Dendritic cell treated with granulocyte-macrophage colony-stimulating factor and Interleukin-4, amounts not matched to agents 40 ng/mL and 50 ng/mL, for 4 days (primary cell): ENCODE results near the gene YIPF4.

Source experiments
- H3K27ac Mint-ChIP-seq: one replicate; pipeline ENCODE4 v1.8.0; 2022; ENCODE audit warnings: mild to moderate bottlenecking, mixed read lengths
- H3K27me3 Mint-ChIP-seq: one replicate; pipeline ENCODE4 v1.8.0; 2022; ENCODE audit warnings: mild to moderate bottlenecking, mixed read lengths
- H3K36me3 Mint-ChIP-seq: one replicate; pipeline ENCODE4 v1.8.0; 2022; ENCODE audit warnings: low read depth, mixed read lengths
- H3K4me1 Mint-ChIP-seq: one replicate; pipeline ENCODE4 v1.8.0; 2022; ENCODE audit warnings: low read depth, mixed read lengths
- H3K4me3 Mint-ChIP-seq: one replicate; pipeline ENCODE4 v1.8.0; 2022; ENCODE audit warnings: mild to moderate bottlenecking, moderate library complexity, mixed read lengths
- H3K9me3 Mint-ChIP-seq: one replicate; pipeline ENCODE4 v1.8.0; 2022; ENCODE audit warnings: mixed read lengths
- intact Hi-C: fragments of 100-400 bp; cut with micrococcal nuclease; formaldehyde crosslinking; loops from one replicate; pipeline ENCODE4 v1.15.0; 2022

Gene YIPF4

GRCh38 chr2:32277674-32278477 lies at the start of gene YIPF4:
Gene YIPF4, plus strand, starts transcription at chr2:32277904. Its CDS starts 252 bp downstream, at chr2:32278156.
- Mint-ChIP-seq H3K9me3 (no peaks in the 10 kb centered on the region), H3K36me3 (peaks cover 35% of the 10 kb centered on the region), H3K4me3 (peak within 1 kb of the TSS; percentile 88), H3K4me1 (peaks cover 25% of the 10 kb centered on the region), H3K27me3 (peaks cover 2% of the 10 kb centered on the region), H3K27ac (peak within 1 kb of the TSS; percentile 94)
- intact Hi-C loops, result loop anchor here (2.0 to 5.0 kb wide), 3 partner anchors 15 to 111 kb away; partner anchors contain the start of genes BIRC6 and SLC30A6

GRCh38 chr2:32228181-32228580 lies 49.5 kb upstream of the YIPF4 start:
- Mint-ChIP-seq H3K4me1 (no peaks in the 10 kb centered on the region), H3K9me3 (no peaks in the 10 kb centered on the region), H3K27me3 (no peaks in the 10 kb centered on the region), H3K4me3 (no peak overlapping the region), H3K36me3 (peaks cover 80% of the 10 kb centered on the region), H3K27ac (no peak overlapping the region)
- intact Hi-C loops, result no loop called here

- Mint-ChIP-seq H3K27me3 (no peaks in the 10 kb centered on the region), H3K36me3 (peaks cover 90% of the 10 kb centered on the region), H3K4me1 (no peaks in the 10 kb centered on the region)
These were observed 48.1 kb upstream of the YIPF4 start for GRCh38 chr2:32229635-32230034.

GRCh38 chr2:32231959-32232358 lies 45.7 kb upstream of the YIPF4 start:
- peaks cover 95% of the 10 kb centered on the region for H3K36me3 Mint-ChIP-seq

More at GRCh38 chr2:32229635-32230034, 48.1 kb upstream of the YIPF4 start:
- Mint-ChIP-seq H3K27ac (no peak overlapping the region), H3K9me3 (no peaks in the 10 kb centered on the region), H3K4me3 (no peak overlapping the region)
- intact Hi-C loops, result no loop called here

GRCh38 chr2:32235315-32235714 lies 42.4 kb upstream of the YIPF4 start:
- Mint-ChIP-seq H3K4me1 (no peaks in the 10 kb centered on the region), H3K36me3 (peaks cover 92% of the 10 kb centered on the region), H3K27me3 (no peaks in the 10 kb centered on the region), H3K4me3 (no peak overlapping the region), H3K9me3 (no peaks in the 10 kb centered on the region), H3K27ac (no peak overlapping the region)
- intact Hi-C loops, result no loop called here

More at GRCh38 chr2:32231959-32232358, 45.7 kb upstream of the YIPF4 start:
- Mint-ChIP-seq H3K9me3 (no peaks in the 10 kb centered on the region), H3K4me3 (no peak overlapping the region), H3K27ac (no peak overlapping the region), H3K4me1 (no peaks in the 10 kb centered on the region), H3K27me3 (no peaks in the 10 kb centered on the region)
- intact Hi-C loops, result no loop called here

- H3K27me3 Mint-ChIP-seq, result no peaks in the 10 kb centered on the region
- H3K9me3 Mint-ChIP-seq, result no peaks in the 10 kb centered on the region
- no peaks in the 10 kb centered on the region for H3K4me1 Mint-ChIP-seq
- intact Hi-C loops, result no loop called here
- no peak overlapping the region for H3K27ac Mint-ChIP-seq
- H3K4me3 Mint-ChIP-seq, result no peak overlapping the region
- H3K36me3 Mint-ChIP-seq, result peaks cover 93% of the 10 kb centered on the region
These were observed 40.2 kb upstream of the YIPF4 start for GRCh38 chr2:32237488-32237887.

GRCh38 chr2:32237996-32238395 lies 39.7 kb upstream of the YIPF4 start:
- H3K27ac Mint-ChIP-seq, result no peak overlapping the region
- H3K36me3 Mint-ChIP-seq, result peaks cover 93% of the 10 kb centered on the region
- intact Hi-C loops, result no loop called here
- H3K4me3 Mint-ChIP-seq, result no peak overlapping the region
- H3K27me3 Mint-ChIP-seq, result no peaks in the 10 kb centered on the region
- no peaks in the 10 kb centered on the region for H3K4me1 Mint-ChIP-seq
- H3K9me3 Mint-ChIP-seq, result no peaks in the 10 kb centered on the region

- no peak overlapping the region for H3K27ac Mint-ChIP-seq
- H3K36me3 Mint-ChIP-seq, result peaks cover 91% of the 10 kb centered on the region
- H3K4me3 Mint-ChIP-seq, result no peak overlapping the region
- H3K4me1 Mint-ChIP-seq, result no peaks in the 10 kb centered on the region
- intact Hi-C loops, result no loop called here
- H3K27me3 Mint-ChIP-seq, result no peaks in the 10 kb centered on the region
- H3K9me3 Mint-ChIP-seq, result no peaks in the 10 kb centered on the region
These were observed 35.4 kb upstream of the YIPF4 start for GRCh38 chr2:32242331-32242730.

GRCh38 chr2:32246911-32247310 lies 30.8 kb upstream of the YIPF4 start:
- intact Hi-C loops, result no loop called here
- Mint-ChIP-seq H3K9me3 (no peaks in the 10 kb centered on the region), H3K4me3 (no peak overlapping the region), H3K4me1 (peaks cover 4% of the 10 kb centered on the region), H3K36me3 (peaks cover 91% of the 10 kb centered on the region), H3K27ac (peak overlapping the region; percentile 21), H3K27me3 (no peaks in the 10 kb centered on the region)

- H3K27ac Mint-ChIP-seq, result no peak overlapping the region
- peaks cover 4% of the 10 kb centered on the region for H3K4me1 Mint-ChIP-seq
- H3K27me3 Mint-ChIP-seq, result no peaks in the 10 kb centered on the region
- H3K9me3 Mint-ChIP-seq, result no peaks in the 10 kb centered on the region
- H3K36me3 Mint-ChIP-seq, result peaks cover 89% of the 10 kb centered on the region
- H3K4me3 Mint-ChIP-seq, result no peak overlapping the region
- intact Hi-C loops, result no loop called here
These were observed 29.4 kb upstream of the YIPF4 start for GRCh38 chr2:32248299-32248698.

GRCh38 chr2:32249731-32250236 lies 27.9 kb upstream of the YIPF4 start:
- Mint-ChIP-seq H3K4me3 (no peak overlapping the region), H3K36me3 (peaks cover 85% of the 10 kb centered on the region), H3K27me3 (no peaks in the 10 kb centered on the region), H3K27ac (no peak overlapping the region), H3K4me1 (peaks cover 4% of the 10 kb centered on the region), H3K9me3 (no peaks in the 10 kb centered on the region)
- intact Hi-C loops, result no loop called here

- Mint-ChIP-seq H3K9me3 (no peaks in the 10 kb centered on the region), H3K4me3 (no peak overlapping the region), H3K27me3 (no peaks in the 10 kb centered on the region), H3K36me3 (peaks cover 85% of the 10 kb centered on the region), H3K27ac (no peak overlapping the region), H3K4me1 (peaks cover 4% of the 10 kb centered on the region)
- intact Hi-C loops, result no loop called here
These were observed 27.4 kb upstream of the YIPF4 start for GRCh38 chr2:32250290-32250689.

GRCh38 chr2:32258242-32258641 lies 19.5 kb upstream of the YIPF4 start:
- intact Hi-C loops, result no loop called here
- Mint-ChIP-seq H3K4me3 (no peak overlapping the region), H3K4me1 (peaks cover 40% of the 10 kb centered on the region), H3K36me3 (peaks cover 43% of the 10 kb centered on the region), H3K27me3 (no peaks in the 10 kb centered on the region), H3K9me3 (no peaks in the 10 kb centered on the region), H3K27ac (peak overlapping the region; percentile 16)

- H3K27me3 Mint-ChIP-seq, result no peaks in the 10 kb centered on the region
- intact Hi-C loops, result loop anchor here (5.0 kb wide), 1 partner anchor 37 kb away; no protein-coding TSS in a partner anchor
- no peak overlapping the region for H3K27ac Mint-ChIP-seq
- H3K4me1 Mint-ChIP-seq, result peaks cover 61% of the 10 kb centered on the region
- peaks cover 27% of the 10 kb centered on the region for H3K36me3 Mint-ChIP-seq
- H3K9me3 Mint-ChIP-seq, result no peaks in the 10 kb centered on the region
- H3K4me3 Mint-ChIP-seq, result no peak overlapping the region
These were observed 17.3 kb upstream of the YIPF4 start for GRCh38 chr2:32260376-32260775.
